B cell (primary cell): ENCODE measurements around the gene RABL6. TPM values are rescaled to one million over a fixed set of nuclear protein-coding genes. Genes with fewer than 3 reads are reported as not detected.

ENCODE experiments used
- ATAC-seq: fragments of 200-7000 bp; cut with Tn5 transposase; one replicate; pipeline ENCODE4 v1.10.0; 2021; ENCODE audit warnings: low read depth, mild to moderate bottlenecking, moderate number of reproducible peaks, moderate library complexity
- CTCF ChIA-PET: fragments of 350-600 bp; sonication (Branson Sonifier 250); formaldehyde crosslinking; loops from one replicate; lab custom pipeline; 2021; ENCODE audit warnings: antibody characterized with exemption, inconsistent platforms; lab: Charles Lee
- POLR2A ChIA-PET: fragments of 350-600 bp; sonication (Branson Sonifier 250); formaldehyde crosslinking; loops from one replicate; lab custom pipeline; 2021; ENCODE audit warnings: antibody characterized with exemption; lab: Charles Lee
- DNase-seq: peaks from one replicate; pipeline ENCODE4 v3.0.0; 2013
- H2AFZ ChIP-seq: 2 replicates; pipeline ENCODE4 v1.6.1; 2012; ENCODE audit warnings: mild to moderate bottlenecking, low read depth, low read length; ENCODE audit not compliant: insufficient read depth, poor library complexity, severe bottlenecking
- H3K27ac ChIP-seq, 2 donors: 1 replicate in 1 of 2; 2 replicates in 1 of 2; pipeline ENCODE4 v1.5.1; 2012 to 2013; ENCODE audit warnings: low read length in 2 of 2, mild to moderate bottlenecking in 2 of 2, moderate library complexity in 1 of 2
- H3K27me3 ChIP-seq, 4 experiments: fragments of 200-600 bp in 1 of 4; sonication (generic) in 1 of 4; replicated peaks in 1 of 4; 1 replicate in 2 of 4; 2 replicates in 2 of 4; pipeline versions ENCODE4 v1.6.1 to v1.7.0; 2013 to 2016; ENCODE audit warnings: low read length in 3 of 4, mild to moderate bottlenecking in 2 of 4, mixed read lengths in 1 of 4, moderate library complexity in 1 of 4; ENCODE audit not compliant: insufficient read depth in 4 of 4, control insufficient read depth in 3 of 4; ENCODE audit errors: control extremely low read depth in 1 of 4
- H3K36me3 ChIP-seq, 2 experiments: replicated peaks in 1 of 2; 1 replicate in 1 of 2; 2 replicates in 1 of 2; pipeline versions ENCODE4 v1.6.1 to v1.7.1; 2013; ENCODE audit warnings: low read length in 1 of 2; ENCODE audit not compliant: insufficient read depth in 2 of 2, control insufficient read depth in 1 of 2; ENCODE audit errors: control extremely low read depth in 1 of 2, extremely low read depth in 1 of 2
- H3K4me1 ChIP-seq, 2 donors: fragments of 200-600 bp in 1 of 2; sonication (generic) in 1 of 2; 1 replicate in 1 of 2; 2 replicates in 1 of 2; pipeline versions ENCODE4 v1.5.1 to v1.6.1; 2013 to 2017; ENCODE audit warnings: low read length in 2 of 2; ENCODE audit not compliant: control insufficient read depth in 2 of 2, insufficient read depth in 2 of 2
- H3K4me2 ChIP-seq: replicated peaks from 2 replicates; pipeline ENCODE3; 2012; ENCODE audit warnings: mild to moderate bottlenecking, low read depth, low read length; ENCODE audit not compliant: poor library complexity, severe bottlenecking
- H3K4me3 ChIP-seq, 5 experiments: fragments of 200-600 bp in 1 of 5; sonication (generic) in 1 of 5; 1 replicate in 3 of 5; 2 replicates in 2 of 5; pipeline versions ENCODE4 v1.5.1 to v1.7.0; 2011 to 2016; ENCODE audit warnings: low read length in 4 of 5, mild to moderate bottlenecking in 4 of 5, low read depth in 2 of 5, control low read depth in 1 of 5, moderate library complexity in 1 of 5; ENCODE audit not compliant: insufficient read depth in 1 of 5; ENCODE audit errors: control extremely low read depth in 1 of 5, extremely low read depth in 1 of 5
- H3K79me2 ChIP-seq: fragments of 200-600 bp; sonication (generic); one replicate; pipeline ENCODE4 v1.6.0; 2016; ENCODE audit warnings: low read length; ENCODE audit not compliant: control insufficient read depth, insufficient read depth
- H3K9ac ChIP-seq: fragments of 200-600 bp; sonication (generic); 2 replicates; pipeline ENCODE4 v1.6.1; 2017; ENCODE audit warnings: mild to moderate bottlenecking, low read length, moderate library complexity
- H3K9me3 ChIP-seq, 3 donors: one replicate each; pipeline versions ENCODE4 v1.6.1 to v1.7.1; 2013; ENCODE audit warnings: low read length in 2 of 3; ENCODE audit not compliant: control insufficient read depth in 2 of 3, insufficient read depth in 1 of 3; ENCODE audit errors: control extremely low read depth in 1 of 3
- H4K20me1 ChIP-seq: 2 replicates; pipeline ENCODE4 v1.6.0; 2012; ENCODE audit warnings: mild to moderate bottlenecking, low read length; ENCODE audit not compliant: insufficient read depth, control insufficient read depth, poor library complexity, severe bottlenecking
- H3K27ac Mint-ChIP-seq: one replicate; pipeline ENCODE4 v1.8.0; 2021; ENCODE audit warnings: mixed read lengths
- H3K27me3 Mint-ChIP-seq: one replicate; pipeline ENCODE4 v1.8.0; 2021; ENCODE audit warnings: mixed read lengths
- H3K4me1 Mint-ChIP-seq: one replicate; pipeline ENCODE4 v1.8.0; 2021; ENCODE audit warnings: mixed read lengths
- H3K4me3 Mint-ChIP-seq: one replicate; pipeline ENCODE4 v1.8.0; 2021; ENCODE audit warnings: mixed read lengths
- H3K9me3 Mint-ChIP-seq: one replicate; pipeline ENCODE4 v1.8.0; 2022; ENCODE audit warnings: mixed read lengths; ENCODE audit not compliant: insufficient read depth
- EZH2 ChIP-seq: IDR thresholded peaks from 2 replicates; pipeline ENCODE4 v1.6.1; 2012; ENCODE audit warnings: borderline replicate concordance, low read depth, mild to moderate bottlenecking, moderate library complexity, low read length; ENCODE audit not compliant: insufficient read depth, poor library complexity, severe bottlenecking
- WGBS: methylation state at CpG from one replicate; pipeline ENCODE4 v1.1.5; 2013; ENCODE audit warnings: missing lambda C conversion rate; ENCODE audit not compliant: insufficient coverage; 5-methylcytosine and 5-hydroxymethylcytosine counted together
- intact Hi-C: fragments of 100-400 bp; cut with micrococcal nuclease; formaldehyde crosslinking; loops from one replicate; pipeline ENCODE4 v1.10.0; 2022
- polyA plus RNA-seq: library from polyadenylated mRNA; depleted of rRNA; stranded (reverse); fragments of >200 nt; gene quantifications from 2 replicates; pipeline ENCODE4 v1.2.3, GENCODE V29; 2012
- total RNA-seq, 2 donors: library from RNA; stranded (reverse); fragments of 120-200 nt in 1 of 2; gene quantifications; 1 replicate in 1 of 2; 2 replicates in 1 of 2; pipeline versions ENCODE4 v1.2.3 to v1.2.4, GENCODE V29; 2013 to 2022
- TF ChIP-seq, protein P1 (sequence below): fragments of 200-600 bp; IDR thresholded peaks from one replicate; pipeline ENCODE4 v1.8.0; 2022; ENCODE audit warnings: antibody characterized with exemption, mild to moderate bottlenecking

Gene RABL6
- total and polyA plus RNA-seq, 2 donors (not counting 1 experiment from before 2014, with no cell fraction given) = 33.6 to 70.5 TPM

DNA sequence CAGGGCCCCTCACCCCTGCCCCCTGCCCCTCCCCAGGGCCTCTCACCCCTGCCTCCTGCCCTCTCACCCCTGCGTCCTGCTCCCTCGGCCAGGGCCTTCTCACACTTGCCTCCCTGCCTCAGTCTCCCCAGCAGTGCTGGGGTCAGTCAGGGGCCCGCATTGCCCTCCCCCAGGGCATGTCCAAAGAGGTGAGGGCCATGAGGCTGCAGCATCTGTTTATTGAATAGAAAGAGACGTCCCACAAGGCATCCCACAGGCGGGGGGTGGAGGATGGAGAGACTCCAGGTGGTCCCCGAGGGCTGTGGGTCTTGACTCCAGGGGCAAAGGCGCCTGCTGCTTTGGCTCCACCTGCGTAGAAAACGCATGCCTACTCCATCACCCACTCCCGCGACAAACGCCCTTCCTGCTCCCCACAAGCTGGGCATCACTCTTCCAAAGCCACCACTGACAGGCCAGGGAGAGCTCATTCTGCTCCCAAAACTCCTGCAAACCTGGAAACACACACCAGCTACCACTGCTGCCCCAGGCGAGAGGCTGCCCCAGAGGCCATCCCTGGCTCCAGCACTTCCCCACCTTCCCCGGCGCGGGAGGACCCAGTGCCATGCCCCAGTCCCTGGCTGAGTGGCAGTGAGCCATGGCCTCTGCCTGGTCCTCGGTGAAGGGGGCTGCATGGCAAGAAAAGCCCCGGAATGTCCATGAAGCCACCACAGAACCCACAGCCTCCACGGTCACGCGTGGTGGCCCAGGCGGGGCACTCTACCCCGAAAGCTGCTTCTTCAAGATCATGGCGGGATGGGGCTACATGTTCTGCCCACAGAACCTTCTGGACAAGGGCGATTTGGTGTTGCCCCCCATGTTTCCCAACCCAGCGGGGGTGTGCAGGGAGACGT lies 48.1 kb upstream of the RABL6 start:
- H3K9ac ChIP-seq = no peak overlapping the region
- H3K36me3 ChIP-seq = no peaks in the 10 kb centered on the region
- no peak overlapping the region for H3K27ac ChIP-seq
- peaks cover 3% of the 10 kb centered on the region for H3K79me2 ChIP-seq
- peaks cover 0 to 37% (median 3%) of the 10 kb centered on the region in 3 donors for H3K9me3 ChIP-seq
- peaks cover 0 to 3% (median 0%) of the 10 kb centered on the region in 4 experiments for H3K27me3 ChIP-seq
- DNase-seq = no peak
- no peaks in the 10 kb centered on the region for H3K9me3 Mint-ChIP-seq
- intact Hi-C loops = loop anchor here (2.0 to 10.0 kb wide), 3 partner anchors 17 to 215 kb away; partner anchors contain the start of genes LCN10 and NOTCH1
- peaks cover 49 to 78% of the 10 kb centered on the region in 2 donors for H3K4me1 ChIP-seq
- H3K4me3 ChIP-seq = no peak overlapping the region
- H3K27me3 Mint-ChIP-seq = no peaks in the 10 kb centered on the region
- H2AFZ ChIP-seq = no peak overlapping the region
- no peak for ATAC-seq
- WGBS = 75% methylated on average over 21 of the region's 27 CpGs
- H3K4me3 Mint-ChIP-seq = peak overlapping the region; percentile 65
- H3K4me2 ChIP-seq = peak overlapping the region; percentile 50
- peaks cover 53% of the 10 kb centered on the region for H3K4me1 Mint-ChIP-seq
- ChIA-PET CTCF (interaction anchor here (1.0 to 4.9 kb wide), 5 partner anchors 10 to 273 kb away, joined by 3 to 102 read pairs (median 8); partner anchors contain the start of gene FUT7), POLR2A (interaction anchor here (0.6 to 6.1 kb wide), 3 partner anchors 10 to 524 kb away, joined by 4 to 83 read pairs (median 39); partner anchors contain the start of gene LCN6)
- no peak for TF ChIP-seq EZH2
- TF ChIP-seq, protein P1, sequence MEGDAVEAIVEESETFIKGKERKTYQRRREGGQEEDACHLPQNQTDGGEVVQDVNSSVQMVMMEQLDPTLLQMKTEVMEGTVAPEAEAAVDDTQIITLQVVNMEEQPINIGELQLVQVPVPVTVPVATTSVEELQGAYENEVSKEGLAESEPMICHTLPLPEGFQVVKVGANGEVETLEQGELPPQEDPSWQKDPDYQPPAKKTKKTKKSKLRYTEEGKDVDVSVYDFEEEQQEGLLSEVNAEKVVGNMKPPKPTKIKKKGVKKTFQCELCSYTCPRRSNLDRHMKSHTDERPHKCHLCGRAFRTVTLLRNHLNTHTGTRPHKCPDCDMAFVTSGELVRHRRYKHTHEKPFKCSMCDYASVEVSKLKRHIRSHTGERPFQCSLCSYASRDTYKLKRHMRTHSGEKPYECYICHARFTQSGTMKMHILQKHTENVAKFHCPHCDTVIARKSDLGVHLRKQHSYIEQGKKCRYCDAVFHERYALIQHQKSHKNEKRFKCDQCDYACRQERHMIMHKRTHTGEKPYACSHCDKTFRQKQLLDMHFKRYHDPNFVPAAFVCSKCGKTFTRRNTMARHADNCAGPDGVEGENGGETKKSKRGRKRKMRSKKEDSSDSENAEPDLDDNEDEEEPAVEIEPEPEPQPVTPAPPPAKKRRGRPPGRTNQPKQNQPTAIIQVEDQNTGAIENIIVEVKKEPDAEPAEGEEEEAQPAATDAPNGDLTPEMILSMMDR = no peak
- H4K20me1 ChIP-seq = no peaks in the 10 kb centered on the region
- peak overlapping the region; percentile 83 for H3K27ac Mint-ChIP-seq
